ENCODE results near the gene CUBN. TPM values are rescaled to one million over a fixed set of nuclear protein-coding genes. Genes with fewer than 3 reads are reported as not detected.

The CUBN gene
- total RNA-seq, 1 experiment from 2014 or later: 0.80 TPM

DNA sequence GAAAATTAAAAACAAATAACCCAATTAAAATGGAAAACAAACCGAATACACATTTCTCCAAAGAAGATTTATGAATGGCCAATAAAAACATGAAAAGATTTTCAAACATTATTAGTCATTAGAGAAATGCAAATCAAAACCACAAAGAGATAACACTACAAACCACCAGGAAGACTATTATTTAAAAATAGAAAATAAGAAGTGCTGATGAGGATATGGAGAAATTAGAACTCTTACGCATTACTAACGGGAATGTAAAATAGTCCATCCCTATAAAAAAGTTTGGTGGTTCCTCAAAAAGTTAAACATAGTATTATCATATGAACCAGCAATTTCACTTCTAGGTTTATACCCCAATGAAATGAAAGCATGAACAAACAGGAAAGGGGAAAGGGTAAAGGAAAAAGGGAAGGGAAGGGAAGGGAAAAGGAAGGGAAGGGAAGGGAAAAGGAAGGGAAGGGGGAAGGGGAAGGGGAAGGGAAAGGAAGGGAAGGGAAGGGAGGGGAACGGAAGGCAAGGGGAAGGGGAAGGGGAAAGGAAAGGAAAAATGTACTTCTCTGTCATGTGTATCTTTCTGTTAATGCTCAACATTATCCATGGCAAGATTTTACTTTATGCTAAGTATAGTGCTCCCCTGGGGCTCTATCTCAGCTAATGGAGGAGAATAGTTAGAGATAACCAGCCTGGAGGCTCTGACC lies 187.1 kb downstream of the CUBN start:
- Histone ChIP-seq H3K79me2 (ENCODE audit: low read length) (no peaks in the 10 kb centered on the region), H3K36me3 (ENCODE audit: low read depth, low read length) (no peaks in the 10 kb centered on the region), H3K4me3 (ENCODE audit: low read length) (no peak overlapping the region), H3K9me3 (ENCODE audit: low read length) (no peaks in the 10 kb centered on the region), H2AFZ (ENCODE audit: low read length) (no peak overlapping the region), H3K4me1 (ENCODE audit: insufficient read depth, low read length) (no peaks in the 10 kb centered on the region), H3K27ac (ENCODE audit: low read length) (no peak overlapping the region), H4K20me1 (ENCODE audit: low read length) (no peaks in the 10 kb centered on the region), H3F3A (ENCODE audit: low read length, unreplicated experiment) (no peaks in the 10 kb centered on the region), H3K9me2 (replicated peaks; ENCODE audit: low read length) (no peaks in the 10 kb centered on the region), H3K4me2 (ENCODE audit: low read length) (no peak overlapping the region), H3K9ac (ENCODE audit: low read length) (no peak overlapping the region), H3K27me3 (ENCODE audit: low read length) (no peaks in the 10 kb centered on the region)
- DNase-seq: no peak
- intact Hi-C loops (cut with micrococcal nuclease): loop anchor here (1.0 to 10.0 kb wide), 4 partner anchors 54 to 315 kb away; no protein-coding TSS in a partner anchor
- POLR2A ChIA-PET (ENCODE audit: unreplicated experiment): no interaction called here
- TF ChIP-seq EZH2 (IDR thresholded peaks at IDR 0.05; ENCODE audit: low read length, unreplicated experiment) (no peak), EZH2phosphoT487 (IDR thresholded peaks at IDR 0.05; ENCODE audit: borderline replicate concordance, low read length) (no peak)
- TF ChIP-seq, protein P1, sequence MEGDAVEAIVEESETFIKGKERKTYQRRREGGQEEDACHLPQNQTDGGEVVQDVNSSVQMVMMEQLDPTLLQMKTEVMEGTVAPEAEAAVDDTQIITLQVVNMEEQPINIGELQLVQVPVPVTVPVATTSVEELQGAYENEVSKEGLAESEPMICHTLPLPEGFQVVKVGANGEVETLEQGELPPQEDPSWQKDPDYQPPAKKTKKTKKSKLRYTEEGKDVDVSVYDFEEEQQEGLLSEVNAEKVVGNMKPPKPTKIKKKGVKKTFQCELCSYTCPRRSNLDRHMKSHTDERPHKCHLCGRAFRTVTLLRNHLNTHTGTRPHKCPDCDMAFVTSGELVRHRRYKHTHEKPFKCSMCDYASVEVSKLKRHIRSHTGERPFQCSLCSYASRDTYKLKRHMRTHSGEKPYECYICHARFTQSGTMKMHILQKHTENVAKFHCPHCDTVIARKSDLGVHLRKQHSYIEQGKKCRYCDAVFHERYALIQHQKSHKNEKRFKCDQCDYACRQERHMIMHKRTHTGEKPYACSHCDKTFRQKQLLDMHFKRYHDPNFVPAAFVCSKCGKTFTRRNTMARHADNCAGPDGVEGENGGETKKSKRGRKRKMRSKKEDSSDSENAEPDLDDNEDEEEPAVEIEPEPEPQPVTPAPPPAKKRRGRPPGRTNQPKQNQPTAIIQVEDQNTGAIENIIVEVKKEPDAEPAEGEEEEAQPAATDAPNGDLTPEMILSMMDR (conservative IDR thresholded peaks at IDR 0.05; ENCODE audit: low read depth, low read length): no peak
- CTCF ChIA-PET: no interaction called here
- no TSS peak for BruUV-seq (replicated peaks)
- no peak for ATAC-seq

DNA sequence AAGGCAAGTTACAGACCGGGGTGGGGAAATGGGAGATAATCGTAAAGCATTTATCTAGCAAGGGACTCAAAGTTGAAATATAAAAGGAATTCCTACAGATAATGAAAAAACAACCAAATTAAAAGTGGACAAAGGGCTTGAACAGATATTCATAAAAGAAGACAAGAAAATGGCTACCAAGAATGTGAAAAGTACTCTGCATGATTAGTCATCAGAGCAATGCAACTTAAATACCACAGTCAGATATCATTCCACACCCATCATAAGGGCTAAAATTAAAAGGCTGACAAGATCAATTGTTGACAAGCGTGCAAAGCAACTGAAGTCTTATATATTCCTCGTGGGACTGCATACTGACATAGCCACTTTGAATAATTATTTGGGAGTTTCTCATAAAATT lies 187.7 kb downstream of the CUBN start:
- no peaks in the 10 kb centered on the region for H3K4me1 ChIP-seq (ENCODE audit: insufficient read depth, low read length)
- no peak overlapping the region for H3K9ac ChIP-seq (ENCODE audit: low read length)
- H3K79me2 ChIP-seq (ENCODE audit: low read length): no peaks in the 10 kb centered on the region
- H3F3A ChIP-seq (ENCODE audit: low read length, unreplicated experiment): no peaks in the 10 kb centered on the region
- ChIA-PET POLR2A (ENCODE audit: unreplicated experiment) (no interaction called here), CTCF (no interaction called here)
- DNase-seq: no peak
- no TSS peak for BruUV-seq (replicated peaks)
- no peaks in the 10 kb centered on the region for H3K9me3 ChIP-seq (ENCODE audit: low read length)
- TF ChIP-seq EZH2 (IDR thresholded peaks at IDR 0.05; ENCODE audit: low read length, unreplicated experiment): no peak
- TF ChIP-seq EZH2phosphoT487 (IDR thresholded peaks at IDR 0.05; ENCODE audit: borderline replicate concordance, low read length): no peak
- TF ChIP-seq, protein P1 (conservative IDR thresholded peaks at IDR 0.05; ENCODE audit: low read depth, low read length): no peak
- H3K27ac ChIP-seq (ENCODE audit: low read length): no peak overlapping the region
- H3K36me3 ChIP-seq (ENCODE audit: low read depth, low read length): no peaks in the 10 kb centered on the region
- intact Hi-C loops (cut with micrococcal nuclease): loop anchor here (2.0 to 10.0 kb wide), 3 partner anchors 55 to 315 kb away; no protein-coding TSS in a partner anchor
- no peaks in the 10 kb centered on the region for H3K27me3 ChIP-seq (ENCODE audit: low read length)
- no peak overlapping the region for H3K4me3 ChIP-seq (ENCODE audit: low read length)
- H3K9me2 ChIP-seq (replicated peaks; ENCODE audit: low read length): no peaks in the 10 kb centered on the region
- no peaks in the 10 kb centered on the region for H4K20me1 ChIP-seq (ENCODE audit: low read length)
- no peak for ATAC-seq
- no peak overlapping the region for H2AFZ ChIP-seq (ENCODE audit: low read length)
- H3K4me2 ChIP-seq (ENCODE audit: low read length): no peak overlapping the region

DNA sequence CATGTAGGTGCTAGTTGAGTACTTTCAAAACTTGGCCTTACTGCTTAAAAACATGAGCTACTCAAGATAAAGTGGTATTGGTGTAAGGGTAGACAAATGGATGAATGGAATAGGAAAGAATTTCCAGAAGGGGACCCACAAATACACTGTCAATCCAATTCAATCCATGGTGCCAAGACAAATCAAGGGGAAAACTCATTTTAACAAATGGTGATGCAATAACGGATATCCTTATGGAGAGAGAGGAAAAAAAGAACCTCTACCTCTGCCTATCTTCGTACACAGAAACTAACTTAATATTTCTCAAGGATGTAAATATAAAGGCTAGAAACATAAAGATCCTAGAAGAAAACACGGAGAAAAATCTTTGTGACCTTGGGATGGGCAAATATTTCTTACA lies 188.5 kb downstream of the CUBN start:
- Histone ChIP-seq H3K79me2 (ENCODE audit: low read length) (no peaks in the 10 kb centered on the region), H3K27ac (ENCODE audit: low read length) (no peak overlapping the region), H3K27me3 (ENCODE audit: low read length) (no peaks in the 10 kb centered on the region), H3F3A (ENCODE audit: low read length, unreplicated experiment) (no peaks in the 10 kb centered on the region), H3K9ac (ENCODE audit: low read length) (no peak overlapping the region), H4K20me1 (ENCODE audit: low read length) (no peaks in the 10 kb centered on the region), H3K9me3 (ENCODE audit: low read length) (no peaks in the 10 kb centered on the region), H3K9me2 (replicated peaks; ENCODE audit: low read length) (no peaks in the 10 kb centered on the region), H3K4me3 (ENCODE audit: low read length) (no peak overlapping the region), H3K4me1 (ENCODE audit: insufficient read depth, low read length) (no peaks in the 10 kb centered on the region), H2AFZ (ENCODE audit: low read length) (no peak overlapping the region), H3K4me2 (ENCODE audit: low read length) (no peak overlapping the region), H3K36me3 (ENCODE audit: low read depth, low read length) (no peaks in the 10 kb centered on the region)
- POLR2A ChIA-PET (ENCODE audit: unreplicated experiment): no interaction called here
- DNase-seq: no peak
- no TSS peak for BruUV-seq (replicated peaks)
- CTCF ChIA-PET: no interaction called here
- TF ChIP-seq, protein P1 (conservative IDR thresholded peaks at IDR 0.05; ENCODE audit: low read depth, low read length): no peak
- TF ChIP-seq EZH2phosphoT487 (IDR thresholded peaks at IDR 0.05; ENCODE audit: borderline replicate concordance, low read length): no peak
- TF ChIP-seq EZH2 (IDR thresholded peaks at IDR 0.05; ENCODE audit: low read length, unreplicated experiment): no peak
- intact Hi-C loops (cut with micrococcal nuclease): loop anchor here (5.0 to 10.0 kb wide), 2 partner anchors 96 to 316 kb away; no protein-coding TSS in a partner anchor
- no peak for ATAC-seq
